NOMO-1 (cell line): ENCODE results near the gene BAZ2A.
"Not testable (repeated sequence)": the region's sequence is repeated elsewhere in the genome, so short reads cannot be mapped to it uniquely, and the experiment has no call there.

Experiments
- DNase-seq, 2 experiments: peaks; one replicate each; lab custom pipeline; 2025; ENCODE audit not compliant: unreplicated experiment in 2 of 2; lab: John Stamatoyannopoulos, UW

The BAZ2A gene

GRCh38 chr12:56599797-56600196 is 30.3 kb downstream of the BAZ2A start:
- no peak for DNase-seq

- DNase-seq = no peak
These were observed 31.1 kb downstream of the BAZ2A start for GRCh38 chr12:56599041-56599440.

- DNase-seq = no peak
These were observed 33.3 kb downstream of the BAZ2A start for GRCh38 chr12:56596815-56597214.

GRCh38 chr12:56593909-56594621 is 36.1 kb downstream of the BAZ2A start:
- DNase-seq = peak; percentile 18 to 56

GRCh38 chr12:56591961-56592360 is 38.2 kb downstream of the BAZ2A start:
- no peak for DNase-seq

GRCh38 chr12:56591126-56591525 is 39.0 kb downstream of the BAZ2A start:
- no peak for DNase-seq

- DNase-seq = peak; percentile 22 to 39
These were observed 39.8 kb downstream of the BAZ2A start for GRCh38 chr12:56590237-56590830.

GRCh38 chr12:56589783-56590182 is 40.3 kb downstream of the BAZ2A start:
- no peak for DNase-seq

GRCh38 chr12:56585098-56585497 is 45.0 kb downstream of the BAZ2A start:
- DNase-seq = no peak

GRCh38 chr12:56581418-56582145 is 48.5 kb downstream of the BAZ2A start:
- DNase-seq = peak in 1 of 2 experiments; percentile 38

- DNase-seq = no peak
These were observed 51.1 kb downstream of the BAZ2A start for GRCh38 chr12:56578983-56579546.

GRCh38 chr12:56577248-56577647 is 52.9 kb downstream of the BAZ2A start:
- DNase-seq = not testable (repeated sequence)

GRCh38 chr12:56574210-56574609 is 55.9 kb downstream of the BAZ2A start:
- peak in 1 of 2 experiments; percentile 68 for DNase-seq

GRCh38 chr12:56572288-56572687 is 57.8 kb downstream of the BAZ2A start:
- no peak for DNase-seq

- no peak for DNase-seq
These were observed 59.0 kb downstream of the BAZ2A start for GRCh38 chr12:56571121-56571520.

GRCh38 chr12:56568146-56568545 is 62.0 kb downstream of the BAZ2A start:
- DNase-seq = no peak

- DNase-seq = peak in 1 of 2 experiments; percentile 51
These were observed 64.5 kb downstream of the BAZ2A start for GRCh38 chr12:56565510-56566101.

- DNase-seq = no peak
These were observed 79.1 kb downstream of the BAZ2A start for GRCh38 chr12:56551070-56551469.

GRCh38 chr12:56546680-56547079 is 83.4 kb downstream of the BAZ2A start:
- peak in 1 of 2 experiments; percentile 33 for DNase-seq
